SK-N-SH (cell line): ENCODE measurements around the gene SCGB1D2. TPM values are rescaled to one million over a fixed set of nuclear protein-coding genes. Genes with fewer than 3 reads are reported as not detected.

Experiments used
- CTCF ChIA-PET: fragments of 300-600, 350-600 bp; formaldehyde crosslinking; extraction: SDS; loops from one replicate; lab custom pipeline; 2021; lab: Yijun Ruan, JAX
- POLR2A ChIA-PET: fragments of 350-600 bp; sonication (Branson Sonifier 250); formaldehyde crosslinking; extraction: SDS; loops from one replicate; lab custom pipeline; 2020; ENCODE audit warnings: antibody characterized with exemption, inconsistent platforms; lab: Yijun Ruan, JAX
- DNase-seq: peaks from one replicate; pipeline ENCODE4 v3.0.0; 2012
- H2AFZ ChIP-seq: fragments of 200-600 bp; sonication (generic); 2 replicates; pipeline ENCODE4 v1.8.1; 2016; ENCODE audit warnings: antibody characterized with exemption, mild to moderate bottlenecking, low read depth
- H3F3A ChIP-seq: fragments of 200-600 bp; sonication (generic); replicated peaks from 2 replicates; pipeline ENCODE3; 2016; ENCODE audit warnings: antibody characterized with exemption, mild to moderate bottlenecking; ENCODE audit not compliant: insufficient read depth
- H3K27ac ChIP-seq, 2 experiments: fragments of 200-500 bp in 1 of 2; fragments of 200-600 bp in 1 of 2; sonication (Bioruptor generic) in 1 of 2; sonication (generic), shearing (Covaris generic) in 1 of 2; 2 replicates each; pipeline versions ENCODE4 v1.5.1 to v1.6.1; 2014 to 2016; ENCODE audit warnings: low read depth in 2 of 2, inconsistent platforms in 1 of 2, low read length in 1 of 2, mild to moderate bottlenecking in 1 of 2, mixed read lengths in 1 of 2
- H3K27me3 ChIP-seq: fragments of 200-600 bp; sonication (generic), shearing (Covaris generic); 2 replicates; pipeline ENCODE4 v1.6.1; 2016; ENCODE audit warnings: mixed run types; ENCODE audit not compliant: insufficient read depth
- H3K36me3 ChIP-seq, 2 experiments: fragments of 200-500 bp in 1 of 2; fragments of 200-600 bp in 1 of 2; sonication (Bioruptor generic) in 1 of 2; sonication (generic) in 1 of 2; replicated peaks in 1 of 2; 2 replicates each; pipeline versions ENCODE3 to v1.5.1; 2014 to 2016; ENCODE audit warnings: low read length in 1 of 2, mild to moderate bottlenecking in 1 of 2; ENCODE audit not compliant: insufficient read depth in 2 of 2, control insufficient read depth in 1 of 2
- H3K4me1 ChIP-seq, 2 experiments: fragments of 200-500 bp in 1 of 2; fragments of 200-600 bp in 1 of 2; sonication (Bioruptor generic) in 1 of 2; sonication (generic), shearing (Covaris generic) in 1 of 2; 2 replicates each; pipeline versions ENCODE4 v1.5.1 to v1.6.1; 2014 to 2016; ENCODE audit warnings: low read depth in 1 of 2, low read length in 1 of 2, mixed run types in 1 of 2; ENCODE audit not compliant: insufficient read depth in 2 of 2, control insufficient read depth in 1 of 2
- H3K4me2 ChIP-seq: fragments of 200-600 bp; sonication (generic), shearing (Covaris generic); 2 replicates; pipeline ENCODE4 v1.6.1; 2017; ENCODE audit warnings: mixed run types
- H3K4me3 ChIP-seq, 2 experiments: fragments of 200-500 bp in 1 of 2; fragments of 200-600 bp in 1 of 2; sonication (Bioruptor generic) in 1 of 2; sonication (generic), shearing (Covaris generic) in 1 of 2; 2 replicates each; pipeline versions ENCODE4 v1.5.1 to v1.8.1; 2014 to 2016; ENCODE audit warnings: low read depth in 2 of 2, inconsistent platforms in 1 of 2, low read length in 1 of 2, mild to moderate bottlenecking in 1 of 2, mixed read lengths in 1 of 2, moderate library complexity in 1 of 2
- H3K79me2 ChIP-seq: fragments of 200-600 bp; sonication (generic); 2 replicates; pipeline ENCODE4 v1.8.1; 2017; ENCODE audit warnings: mild to moderate bottlenecking; ENCODE audit not compliant: insufficient read depth
- H3K9ac ChIP-seq: fragments of 200-600 bp; sonication (generic); 2 replicates; pipeline ENCODE4 v1.6.1; 2017; ENCODE audit warnings: mixed run types
- H3K9me2 ChIP-seq: fragments of 200-600 bp; sonication (generic); 2 replicates; pipeline ENCODE4 v1.6.1; 2017; ENCODE audit warnings: mixed run types
- H3K9me3 ChIP-seq: fragments of 200-600 bp; sonication (generic); 2 replicates; pipeline ENCODE4 v1.6.1; 2017; ENCODE audit warnings: mixed run types, mild to moderate bottlenecking, moderate library complexity
- H4K20me1 ChIP-seq: fragments of 200-600 bp; sonication (generic); 2 replicates; pipeline ENCODE4 v1.6.1; 2017; ENCODE audit warnings: mild to moderate bottlenecking, mixed run types; ENCODE audit not compliant: insufficient read depth
- CTCF ChIP-seq: fragments of 200-600 bp; sonication (generic); IDR thresholded peaks from 2 replicates; pipeline ENCODE4 v1.6.1; 2017; ENCODE audit warnings: antibody characterized with exemption, mild to moderate bottlenecking, moderate library complexity
- POLR2AphosphoS5 ChIP-seq: IDR thresholded peaks from 2 replicates; pipeline ENCODE4 v1.6.1; 2012; ENCODE audit warnings: low read depth, low read length
- REST ChIP-seq: IDR thresholded peaks from 2 replicates; pipeline ENCODE4 v1.6.1; 2012; ENCODE audit warnings: mild to moderate bottlenecking, low read depth, low read length, moderate library complexity
- RXRA ChIP-seq: IDR thresholded peaks from 2 replicates; pipeline ENCODE4 v1.4.0; 2012; ENCODE audit warnings: low read depth, mild to moderate bottlenecking, borderline replicate concordance
- YY1 ChIP-seq: IDR thresholded peaks from 2 replicates; pipeline ENCODE4 v1.4.0; 2012; ENCODE audit warnings: low read depth, mild to moderate bottlenecking
- WGBS: methylation state at CpG from one replicate; pipeline ENCODE4 v1.1.6; 2017; ENCODE audit warnings: low lambda C conversion rate; 5-methylcytosine and 5-hydroxymethylcytosine counted together
- polyA plus RNA-seq, 3 experiments: library from polyadenylated mRNA; depleted of rRNA; stranded (reverse); fragments of >200 nt; gene quantifications; 2 replicates each; pipeline ENCODE4 v1.2.3, GENCODE V29; 2012

SCGB1D2 gene
- polyA plus RNA-seq, 1 of the 3 experiments (the other 2 are of a cell fraction), result not detected

- CTCF ChIA-PET, result no interaction called here
- H3K79me2 ChIP-seq, result no peaks in the 10 kb centered on the region
- no peaks in the 10 kb centered on the region for H3K9me3 ChIP-seq
- POLR2A ChIA-PET, result no interaction called here
- no peaks in the 10 kb centered on the region for H3K27me3 ChIP-seq
- H3K36me3 ChIP-seq, result no peaks in the 10 kb centered on the region
- peak; percentile 20 for DNase-seq
- H3K4me3 ChIP-seq, result no peak overlapping the region
- no peak overlapping the region for H3K27ac ChIP-seq
- no peak overlapping the region for H2AFZ ChIP-seq
- H3K4me1 ChIP-seq, result no peaks in the 10 kb centered on the region; a peak in 1 of 4 replicates
- H3F3A ChIP-seq, result no peaks in the 10 kb centered on the region
- no peaks in the 10 kb centered on the region for H3K9me2 ChIP-seq
- 30% methylated on average over 6 of the region's 6 CpGs for WGBS
- H3K4me2 ChIP-seq, result no peak overlapping the region
- H3K9ac ChIP-seq, result no peak overlapping the region
- TF ChIP-seq REST, result peak; percentile 92
- TF ChIP-seq CTCF, result peak; percentile 25; the same call in 1 of the 2 replicates
- TF ChIP-seq POLR2AphosphoS5, result no peak
- H4K20me1 ChIP-seq, result no peaks in the 10 kb centered on the region
These were observed 3.3 kb downstream of the SCGB1D2 start for GRCh38 chr11:62245271-62245753.

GRCh38 chr11:62251698-62252097, 9.7 kb downstream of the SCGB1D2 start:
- DNase-seq, result no peak
- WGBS, result 0% methylated on average over 4 of the region's 4 CpGs
- Histone ChIP-seq H3K36me3 (no peaks in the 10 kb centered on the region), H3K27me3 (no peaks in the 10 kb centered on the region; the same call in 1 of the 2 replicates), H4K20me1 (no peaks in the 10 kb centered on the region), H3K27ac (no peak overlapping the region), H3K4me2 (no peak overlapping the region), H3K9ac (no peak overlapping the region), H3K4me1 (no peaks in the 10 kb centered on the region), H3K9me3 (no peaks in the 10 kb centered on the region), H2AFZ (no peak overlapping the region), H3K9me2 (no peaks in the 10 kb centered on the region), H3F3A (no peaks in the 10 kb centered on the region), H3K79me2 (no peaks in the 10 kb centered on the region), H3K4me3 (no peak overlapping the region)
- CTCF ChIA-PET, result interaction anchor here (1.3 kb wide), 1 partner anchor 59 kb away, joined by 3 read pairs; no protein-coding TSS in a partner anchor
- TF ChIP-seq RXRA (no peak), YY1 (no peak)
- POLR2A ChIA-PET, result no interaction called here
